Activated CD4-positive, alpha-beta T cell treated with anti-CD3 and anti-CD28 coated beads for 36 hours (primary cell): ENCODE data around the gene GLCCI1. TPM values are rescaled to one million over a fixed set of nuclear protein-coding genes. Genes with fewer than 3 reads are reported as not detected.
"Not testable (repeated sequence)": the region's sequence is repeated elsewhere in the genome, so short reads cannot be mapped to it uniquely, and the experiment has no call there.

Experiments
- ATAC-seq: fragments of 200-7000 bp; cut with Tn5 transposase; one replicate; pipeline ENCODE4 v1.10.0; 2021; ENCODE audit warnings: mild to moderate bottlenecking, moderate library complexity
- CTCF ChIA-PET: fragments of 350-600 bp; sonication (Branson Sonifier 250); formaldehyde crosslinking; loops from one replicate; lab custom pipeline; 2021; ENCODE audit warnings: antibody characterized with exemption; lab: Charles Lee
- POLR2A ChIA-PET: fragments of 350-600 bp; sonication (Branson Sonifier 250); formaldehyde crosslinking; loops from one replicate; lab custom pipeline; 2021; ENCODE audit warnings: antibody characterized with exemption, inconsistent platforms; lab: Charles Lee
- DNase-seq: peaks from one replicate; pipeline ENCODE4 v3.0.0-alpha.2; 2020
- H3K27ac Mint-ChIP-seq: one replicate; pipeline ENCODE4 v1.8.0; 2021; ENCODE audit warnings: mixed read lengths
- H3K27me3 Mint-ChIP-seq: one replicate; pipeline ENCODE4 v1.8.0; 2021; ENCODE audit warnings: mixed read lengths
- H3K36me3 Mint-ChIP-seq: one replicate; pipeline ENCODE4 v1.8.0; 2021; ENCODE audit warnings: low read depth, mixed read lengths
- H3K4me1 Mint-ChIP-seq: one replicate; pipeline ENCODE4 v1.8.0; 2021; ENCODE audit warnings: mixed read lengths
- H3K4me3 Mint-ChIP-seq: one replicate; pipeline ENCODE4 v1.8.0; 2021; ENCODE audit warnings: mild to moderate bottlenecking, moderate library complexity, mixed read lengths
- H3K9me3 Mint-ChIP-seq: one replicate; pipeline ENCODE4 v1.8.0; 2021; ENCODE audit warnings: low read depth, mixed read lengths
- intact Hi-C, 2 experiments: fragments of 100-400 bp; cut with DNase I in 1 of 2; cut with micrococcal nuclease in 1 of 2; formaldehyde crosslinking; loops; one replicate each; pipeline versions ENCODE4 v1.14.2 to v1.15.1; 2022 to 2024; cut with DNase I, micrococcal nuclease
- total RNA-seq, 2 experiments: library from RNA; stranded (reverse); gene quantifications; one replicate each; pipeline ENCODE4 v1.2.3, GENCODE V29; 2021

The GLCCI1 gene
- total RNA-seq, 2 experiments from 2014 or later = 12.3 to 15.1 TPM

DNA sequence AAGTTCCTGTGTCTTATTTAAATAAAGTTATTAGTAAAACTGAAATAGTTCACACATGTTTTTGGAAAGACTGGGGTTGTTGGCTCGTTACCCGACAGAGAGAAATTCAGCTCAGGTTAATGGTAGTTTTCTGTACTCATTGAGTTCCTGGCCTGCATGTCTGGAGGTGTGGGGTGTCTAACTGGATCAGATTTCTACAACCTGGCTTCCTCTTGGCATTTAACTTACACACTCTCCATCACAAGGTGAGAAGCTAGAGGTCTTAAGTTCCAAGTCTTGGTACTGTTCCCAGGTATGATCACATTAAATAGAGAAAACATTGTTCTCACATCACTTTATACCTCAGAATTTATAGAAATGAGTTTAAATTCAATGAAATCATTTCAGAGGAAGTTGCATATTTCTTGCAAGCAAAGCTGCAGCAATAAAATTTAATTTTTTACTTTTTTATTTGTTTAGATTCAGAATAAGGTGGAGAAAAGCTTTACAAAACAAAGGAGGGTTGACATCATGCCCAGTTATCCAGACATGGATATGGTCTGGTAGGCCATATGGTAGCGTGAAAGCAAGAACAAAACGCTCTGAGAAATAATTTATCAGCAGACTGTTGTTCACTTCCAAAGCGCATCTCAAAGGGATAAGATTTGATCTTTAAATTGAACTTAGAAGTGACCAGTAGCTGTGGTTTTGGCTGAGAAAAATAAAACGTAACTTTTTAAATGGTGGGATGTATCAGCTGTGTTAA is 120.6 kb downstream of the GLCCI1 start:
- Mint-ChIP-seq H3K36me3 (peaks cover 12% of the 10 kb centered on the region), H3K27ac (no peak overlapping the region), H3K4me3 (no peak overlapping the region), H3K27me3 (no peaks in the 10 kb centered on the region), H3K4me1 (peaks cover 10% of the 10 kb centered on the region), H3K9me3 (no peaks in the 10 kb centered on the region)
- DNase-seq (no peak), ATAC-seq (no peak)
- intact Hi-C loops = no loop called here
- ChIA-PET POLR2A (no interaction called here), CTCF (interaction anchor here (0.9 to 1.4 kb wide), 3 partner anchors 14 to 25 kb away, joined by 3 to 4 read pairs (median 3); no protein-coding TSS in a partner anchor)

DNA sequence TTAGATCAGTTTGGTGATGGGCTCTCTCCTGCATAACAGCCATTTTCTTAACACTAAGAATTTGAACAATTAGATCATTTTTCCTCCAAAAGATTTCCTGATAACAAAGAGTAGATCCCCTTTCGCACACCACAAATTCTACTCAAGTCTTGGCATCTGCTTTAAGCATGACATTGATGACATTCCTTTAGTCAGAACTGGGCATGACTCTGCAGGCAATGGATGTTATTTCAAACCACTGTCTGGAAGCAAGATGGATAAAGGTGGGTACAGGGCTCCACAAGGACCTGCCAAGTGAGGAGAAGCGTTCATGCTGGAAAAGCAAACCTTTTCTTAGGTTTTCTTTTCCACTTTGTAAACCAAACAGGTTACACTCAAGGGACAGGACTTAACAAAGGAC is 123.5 kb downstream of the GLCCI1 start:
- Mint-ChIP-seq H3K4me3 (no peak overlapping the region), H3K27ac (no peak overlapping the region), H3K4me1 (peaks cover 10% of the 10 kb centered on the region), H3K27me3 (no peaks in the 10 kb centered on the region), H3K36me3 (peaks cover 8% of the 10 kb centered on the region), H3K9me3 (no peaks in the 10 kb centered on the region)
- intact Hi-C loops = no loop called here
- CTCF ChIA-PET = interaction anchor here (1.2 kb wide), 1 partner anchor 10 kb away, joined by 4 read pairs; no protein-coding TSS in a partner anchor
- POLR2A ChIA-PET = interaction anchor here (0.6 kb wide), 1 partner anchor 456 kb away, joined by 3 read pairs; no protein-coding TSS in a partner anchor
- no peak for ATAC-seq
- DNase-seq = no peak

- no peak overlapping the region for H3K27ac Mint-ChIP-seq
- H3K9me3 Mint-ChIP-seq = peaks cover 7% of the 10 kb centered on the region
- peaks cover 8% of the 10 kb centered on the region for H3K36me3 Mint-ChIP-seq
- no peak overlapping the region for H3K4me3 Mint-ChIP-seq
- no peaks in the 10 kb centered on the region for H3K4me1 Mint-ChIP-seq
- CTCF ChIA-PET = interaction anchor here (0.5 kb wide), 1 partner anchor 81 kb away, joined by 3 read pairs; no protein-coding TSS in a partner anchor
- ATAC-seq = no peak
- no peaks in the 10 kb centered on the region for H3K27me3 Mint-ChIP-seq
- intact Hi-C loops = no loop called here
- POLR2A ChIA-PET = no interaction called here
- DNase-seq = no peak
Measured at GRCh38 chr7:8094164-8095140, 125.9 kb downstream of the GLCCI1 start.

GRCh38 chr7:8101292-8101691 is 132.7 kb downstream of the GLCCI1 start:
- ATAC-seq, H3K27ac Mint-ChIP-seq, H3K27me3 Mint-ChIP-seq, DNase-seq, H3K4me3 Mint-ChIP-seq, CTCF ChIA-PET, POLR2A ChIA-PET, H3K36me3 Mint-ChIP-seq, H3K9me3 Mint-ChIP-seq, intact Hi-C loops: not testable (repeated sequence)
- H3K4me1 Mint-ChIP-seq = peaks cover 22% of the 10 kb centered on the region

GRCh38 chr7:8103282-8103681 is 134.7 kb downstream of the GLCCI1 start:
- no peak overlapping the region for H3K27ac Mint-ChIP-seq
- H3K4me3 Mint-ChIP-seq = no peak overlapping the region
- DNase-seq = no peak
- peaks cover 28% of the 10 kb centered on the region for H3K4me1 Mint-ChIP-seq
- POLR2A ChIA-PET = interaction anchor here (2.1 kb wide), 1 partner anchor 23 kb away, joined by 9 read pairs; no protein-coding TSS in a partner anchor
- peaks cover 9% of the 10 kb centered on the region for H3K9me3 Mint-ChIP-seq
- no peak for ATAC-seq
- H3K36me3 Mint-ChIP-seq = no peaks in the 10 kb centered on the region
- intact Hi-C loops = no loop called here
- no peaks in the 10 kb centered on the region for H3K27me3 Mint-ChIP-seq
- CTCF ChIA-PET = interaction anchor here (0.6 kb wide), 1 partner anchor 61 kb away, joined by 3 read pairs; no protein-coding TSS in a partner anchor

DNA sequence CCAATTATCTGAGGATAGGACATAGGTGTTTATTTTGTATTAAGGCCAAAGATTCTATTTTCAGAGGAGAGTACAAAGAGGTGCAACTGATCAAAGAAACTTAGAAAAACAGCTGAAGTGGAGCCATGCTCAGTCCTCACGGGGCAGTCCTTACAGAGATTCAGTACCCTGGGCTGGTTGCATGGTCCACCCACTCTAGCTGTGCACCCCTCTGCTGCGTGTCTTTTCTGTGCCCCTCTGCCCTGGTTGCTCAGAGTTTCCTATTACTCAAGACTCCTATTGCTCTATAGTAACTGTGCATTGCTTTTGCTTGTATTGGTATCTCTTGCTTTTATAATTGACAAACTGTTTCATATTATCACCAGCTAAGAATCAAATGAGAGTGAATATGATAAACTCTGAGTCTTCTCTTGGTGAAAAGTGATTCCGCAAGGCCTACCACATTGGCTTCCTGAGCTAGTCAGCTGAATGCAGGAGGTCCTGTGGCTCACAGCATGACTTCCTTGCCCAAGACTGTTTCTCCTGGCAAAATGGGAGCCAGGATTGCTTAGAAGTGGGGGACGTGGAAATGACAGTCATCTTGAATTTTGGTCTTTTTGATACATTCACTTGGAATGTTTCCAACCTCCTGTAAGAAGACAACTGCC is 137.0 kb downstream of the GLCCI1 start:
- Mint-ChIP-seq H3K4me3 (no peak overlapping the region), H3K4me1 (peaks cover 29% of the 10 kb centered on the region), H3K27ac (peak overlapping the region; percentile 11), H3K9me3 (peaks cover 2% of the 10 kb centered on the region), H3K36me3 (no peaks in the 10 kb centered on the region), H3K27me3 (no peaks in the 10 kb centered on the region)
- ChIA-PET CTCF (interaction anchor here (0.6 to 1.0 kb wide), 2 partner anchors 12 to 1560 kb away, joined by 3 to 4 read pairs; no protein-coding TSS in a partner anchor), POLR2A (interaction anchor here (2.1 kb wide), 1 partner anchor 20 kb away, joined by 9 read pairs; no protein-coding TSS in a partner anchor)
- intact Hi-C loops = no loop called here
- DNase-seq = peak; percentile 23
- peak; percentile 84 for ATAC-seq

DNA sequence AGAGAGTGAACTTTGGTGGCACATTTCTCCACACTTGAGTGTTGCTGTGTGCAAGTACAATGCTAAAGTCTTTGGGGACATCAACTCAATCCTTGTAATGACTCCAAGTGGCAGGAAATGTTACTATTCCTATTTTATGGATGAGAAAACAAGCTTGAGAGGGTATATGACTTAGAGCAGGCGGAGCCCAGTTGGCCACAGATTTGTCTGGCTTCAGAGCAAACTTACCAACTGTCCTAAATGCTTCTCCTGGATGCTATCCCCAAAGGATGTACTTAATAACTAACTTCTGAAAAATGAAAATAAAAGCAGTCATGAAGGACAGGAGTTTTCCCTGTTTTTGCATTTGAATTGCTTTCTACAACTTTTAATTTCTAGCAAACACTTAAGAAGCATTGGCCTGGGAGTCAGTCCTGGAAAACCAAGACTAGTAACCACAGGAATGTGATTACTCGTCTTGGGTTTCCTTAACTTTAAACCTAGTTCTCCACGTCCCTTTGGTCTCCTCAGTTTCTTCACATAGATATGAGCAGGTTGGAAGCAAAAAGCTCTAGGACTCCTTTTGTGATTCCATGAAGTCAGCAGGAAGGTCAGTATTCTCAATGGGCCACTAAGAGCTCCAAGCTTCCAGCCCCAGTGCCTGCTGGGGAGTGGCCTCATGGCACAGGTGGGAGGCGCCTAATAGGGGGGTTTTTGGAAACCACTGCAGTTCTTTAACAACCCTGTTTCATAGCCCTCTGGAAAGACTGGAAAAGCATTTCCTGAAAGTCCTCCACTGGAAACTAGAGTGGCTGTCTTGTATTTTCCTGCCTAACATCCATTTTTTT is 140.8 kb downstream of the GLCCI1 start:
- Mint-ChIP-seq H3K27me3 (no peaks in the 10 kb centered on the region), H3K4me3 (no peak overlapping the region), H3K27ac (no peak overlapping the region), H3K36me3 (peaks cover 6% of the 10 kb centered on the region), H3K9me3 (peaks cover 4% of the 10 kb centered on the region), H3K4me1 (peaks cover 50% of the 10 kb centered on the region)
- CTCF ChIA-PET = interaction anchor here (1.1 kb wide), 1 partner anchor 17 kb away, joined by 3 read pairs; no protein-coding TSS in a partner anchor
- ATAC-seq (no peak), DNase-seq (no peak)
- POLR2A ChIA-PET = no interaction called here
- intact Hi-C loops = no loop called here

DNA sequence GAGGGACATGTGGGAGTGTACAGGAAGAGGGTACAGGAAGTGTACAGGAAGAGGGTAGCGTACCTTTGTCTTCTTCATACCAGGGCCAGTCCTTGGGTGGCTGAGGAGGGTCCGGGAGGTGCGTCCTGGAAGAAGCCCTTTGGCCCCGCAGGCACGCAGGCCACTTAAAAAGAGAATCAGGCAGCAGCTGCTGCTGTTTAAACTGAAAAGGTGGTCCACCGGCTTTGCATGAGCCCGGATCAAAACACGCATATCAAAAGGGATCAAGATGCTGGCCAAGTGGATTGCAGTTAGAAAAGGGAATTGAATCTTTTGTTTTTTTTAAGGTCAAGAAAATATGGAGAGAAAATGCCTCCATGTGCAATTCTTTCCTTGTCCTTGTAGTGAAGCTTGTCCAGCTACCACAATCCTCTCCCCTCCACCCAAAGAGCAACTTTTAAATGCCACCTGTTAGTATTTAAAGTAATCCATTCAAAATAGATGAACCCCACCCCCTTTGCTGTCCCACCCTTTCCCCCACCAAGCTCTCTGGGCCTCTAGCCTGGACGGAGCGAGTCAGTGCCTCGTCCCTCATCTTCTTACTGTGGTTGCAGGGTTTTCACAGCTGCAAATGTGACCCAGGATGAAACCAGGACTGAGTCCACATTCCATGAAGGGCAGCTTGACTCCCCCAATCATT is 142.8 kb downstream of the GLCCI1 start:
- POLR2A ChIA-PET = no interaction called here
- Mint-ChIP-seq H3K27me3 (no peaks in the 10 kb centered on the region), H3K27ac (no peak overlapping the region), H3K4me1 (peaks cover 51% of the 10 kb centered on the region), H3K36me3 (peaks cover 8% of the 10 kb centered on the region), H3K4me3 (no peak overlapping the region), H3K9me3 (peaks cover 14% of the 10 kb centered on the region)
- no peak for ATAC-seq
- CTCF ChIA-PET = interaction anchor here (1.2 kb wide), 1 partner anchor 12 kb away, joined by 3 read pairs; no protein-coding TSS in a partner anchor
- no peak for DNase-seq
- intact Hi-C loops = no loop called here

DNA sequence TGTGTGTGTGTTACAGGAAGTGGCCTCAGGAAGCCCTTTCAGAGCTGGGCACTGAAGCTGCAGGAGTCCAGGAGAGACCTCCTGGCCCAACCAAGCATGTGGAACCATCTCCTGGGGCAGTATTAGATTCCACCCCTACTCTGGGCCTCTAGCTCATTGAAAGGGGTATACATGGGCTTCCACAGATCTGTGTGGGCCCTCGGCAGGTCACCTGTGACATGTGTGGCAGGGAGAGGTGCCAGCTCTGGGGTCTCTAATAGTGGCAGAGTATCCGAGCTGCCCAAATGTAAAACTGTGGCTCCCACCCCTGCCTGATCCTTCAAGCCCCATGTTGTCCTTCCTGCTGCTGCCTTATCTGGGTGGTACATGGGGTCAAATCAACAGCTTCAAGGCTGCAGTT is 144.1 kb downstream of the GLCCI1 start:
- intact Hi-C loops = no loop called here

DNA sequence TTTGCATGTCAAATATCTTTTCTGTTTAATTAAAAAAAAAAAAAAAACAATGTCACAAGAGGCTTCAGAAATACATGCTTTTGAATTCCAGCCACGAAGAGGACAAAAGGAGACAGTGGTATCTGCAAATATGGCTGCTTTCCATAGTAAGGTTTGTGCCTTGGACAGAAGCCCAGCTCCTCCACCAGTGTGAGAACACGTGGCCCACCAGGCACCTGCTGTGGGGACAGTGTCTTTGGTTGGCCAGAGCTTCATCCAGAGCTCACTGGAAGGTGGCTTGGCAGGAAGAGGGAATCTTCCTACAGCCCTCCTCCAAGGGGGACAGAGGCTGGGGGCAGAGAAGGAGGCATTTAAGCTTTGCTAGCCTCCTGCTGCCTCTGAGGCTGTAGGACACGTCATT is 144.6 kb downstream of the GLCCI1 start:
- DNase-seq (no peak), ATAC-seq (no peak)
- H3K4me1 Mint-ChIP-seq = peaks cover 59% of the 10 kb centered on the region
- ChIA-PET POLR2A (no interaction called here), CTCF (interaction anchor here (0.7 kb wide), 1 partner anchor 12 kb away, joined by 4 read pairs; no protein-coding TSS in a partner anchor)
- no peaks in the 10 kb centered on the region for H3K27me3 Mint-ChIP-seq
- no peak overlapping the region for H3K4me3 Mint-ChIP-seq
- no peak overlapping the region for H3K27ac Mint-ChIP-seq
- intact Hi-C loops = no loop called here
- H3K36me3 Mint-ChIP-seq = peaks cover 8% of the 10 kb centered on the region
- H3K9me3 Mint-ChIP-seq = peaks cover 14% of the 10 kb centered on the region

More for the DNA sequence above, 144.1 kb downstream of the GLCCI1 start:
- Mint-ChIP-seq H3K27ac (no peak overlapping the region), H3K27me3 (no peaks in the 10 kb centered on the region), H3K36me3 (peaks cover 8% of the 10 kb centered on the region), H3K4me3 (no peak overlapping the region), H3K4me1 (peaks cover 58% of the 10 kb centered on the region), H3K9me3 (peaks cover 14% of the 10 kb centered on the region)
- ChIA-PET POLR2A (no interaction called here), CTCF (no interaction called here)
- DNase-seq (no peak), ATAC-seq (no peak)
